SK-N-SH (cell line): ENCODE results near the gene ELP4. TPM values are rescaled to one million over a fixed set of nuclear protein-coding genes. Genes with fewer than 3 reads are reported as not detected.

Source experiments
- CTCF ChIA-PET: fragments of 300-600, 350-600 bp; formaldehyde crosslinking; extraction: SDS; loops from one replicate; lab custom pipeline; 2021; lab: Yijun Ruan, JAX
- POLR2A ChIA-PET: fragments of 350-600 bp; sonication (Branson Sonifier 250); formaldehyde crosslinking; extraction: SDS; loops from one replicate; lab custom pipeline; 2020; ENCODE audit warnings: antibody characterized with exemption, inconsistent platforms; lab: Yijun Ruan, JAX
- DNase-seq: peaks from one replicate; pipeline ENCODE4 v3.0.0; 2012
- H2AFZ ChIP-seq: fragments of 200-600 bp; sonication (generic); 2 replicates; pipeline ENCODE4 v1.8.1; 2016; ENCODE audit warnings: antibody characterized with exemption, mild to moderate bottlenecking, low read depth
- H3F3A ChIP-seq: fragments of 200-600 bp; sonication (generic); replicated peaks from 2 replicates; pipeline ENCODE3; 2016; ENCODE audit warnings: antibody characterized with exemption, mild to moderate bottlenecking; ENCODE audit not compliant: insufficient read depth
- H3K27ac ChIP-seq, 2 experiments: fragments of 200-500 bp in 1 of 2; fragments of 200-600 bp in 1 of 2; sonication (Bioruptor generic) in 1 of 2; sonication (generic), shearing (Covaris generic) in 1 of 2; 2 replicates each; pipeline versions ENCODE4 v1.5.1 to v1.6.1; 2014 to 2016; ENCODE audit warnings: low read depth in 2 of 2, inconsistent platforms in 1 of 2, low read length in 1 of 2, mild to moderate bottlenecking in 1 of 2, mixed read lengths in 1 of 2
- H3K27me3 ChIP-seq: fragments of 200-600 bp; sonication (generic), shearing (Covaris generic); 2 replicates; pipeline ENCODE4 v1.6.1; 2016; ENCODE audit warnings: mixed run types; ENCODE audit not compliant: insufficient read depth
- H3K36me3 ChIP-seq, 2 experiments: fragments of 200-500 bp in 1 of 2; fragments of 200-600 bp in 1 of 2; sonication (Bioruptor generic) in 1 of 2; sonication (generic) in 1 of 2; replicated peaks in 1 of 2; 2 replicates each; pipeline versions ENCODE3 to v1.5.1; 2014 to 2016; ENCODE audit warnings: low read length in 1 of 2, mild to moderate bottlenecking in 1 of 2; ENCODE audit not compliant: insufficient read depth in 2 of 2, control insufficient read depth in 1 of 2
- H3K4me1 ChIP-seq, 2 experiments: fragments of 200-500 bp in 1 of 2; fragments of 200-600 bp in 1 of 2; sonication (Bioruptor generic) in 1 of 2; sonication (generic), shearing (Covaris generic) in 1 of 2; 2 replicates each; pipeline versions ENCODE4 v1.5.1 to v1.6.1; 2014 to 2016; ENCODE audit warnings: low read depth in 1 of 2, low read length in 1 of 2, mixed run types in 1 of 2; ENCODE audit not compliant: insufficient read depth in 2 of 2, control insufficient read depth in 1 of 2
- H3K4me2 ChIP-seq: fragments of 200-600 bp; sonication (generic), shearing (Covaris generic); 2 replicates; pipeline ENCODE4 v1.6.1; 2017; ENCODE audit warnings: mixed run types
- H3K4me3 ChIP-seq, 2 experiments: fragments of 200-500 bp in 1 of 2; fragments of 200-600 bp in 1 of 2; sonication (Bioruptor generic) in 1 of 2; sonication (generic), shearing (Covaris generic) in 1 of 2; 2 replicates each; pipeline versions ENCODE4 v1.5.1 to v1.8.1; 2014 to 2016; ENCODE audit warnings: low read depth in 2 of 2, inconsistent platforms in 1 of 2, low read length in 1 of 2, mild to moderate bottlenecking in 1 of 2, mixed read lengths in 1 of 2, moderate library complexity in 1 of 2
- H3K79me2 ChIP-seq: fragments of 200-600 bp; sonication (generic); 2 replicates; pipeline ENCODE4 v1.8.1; 2017; ENCODE audit warnings: mild to moderate bottlenecking; ENCODE audit not compliant: insufficient read depth
- H3K9ac ChIP-seq: fragments of 200-600 bp; sonication (generic); 2 replicates; pipeline ENCODE4 v1.6.1; 2017; ENCODE audit warnings: mixed run types
- H3K9me2 ChIP-seq: fragments of 200-600 bp; sonication (generic); 2 replicates; pipeline ENCODE4 v1.6.1; 2017; ENCODE audit warnings: mixed run types
- H3K9me3 ChIP-seq: fragments of 200-600 bp; sonication (generic); 2 replicates; pipeline ENCODE4 v1.6.1; 2017; ENCODE audit warnings: mixed run types, mild to moderate bottlenecking, moderate library complexity
- H4K20me1 ChIP-seq: fragments of 200-600 bp; sonication (generic); 2 replicates; pipeline ENCODE4 v1.6.1; 2017; ENCODE audit warnings: mild to moderate bottlenecking, mixed run types; ENCODE audit not compliant: insufficient read depth
- CHD2 ChIP-seq: fragments of 150-350 bp; IDR thresholded peaks from 2 replicates; pipeline ENCODE4 v1.6.1; 2018; ENCODE audit warnings: low read length; ENCODE audit not compliant: partially characterized antibody
- CTCF ChIP-seq: fragments of 200-600 bp; sonication (generic); IDR thresholded peaks from 2 replicates; pipeline ENCODE4 v1.6.1; 2017; ENCODE audit warnings: antibody characterized with exemption, mild to moderate bottlenecking, moderate library complexity
- EP300 ChIP-seq, 2 experiments: IDR thresholded peaks; 2 replicates each; pipeline versions ENCODE4 v1.4.0 to v1.6.1; 2012; ENCODE audit warnings: borderline replicate concordance in 1 of 2, low read depth in 1 of 2, low read length in 1 of 2
- EZH2phosphoT487 ChIP-seq: fragments of 200-600 bp; sonication (generic); IDR thresholded peaks from 2 replicates; pipeline ENCODE4 v1.6.1; 2017; ENCODE audit warnings: low read depth, mixed run types, mild to moderate bottlenecking, antibody characterized with exemption, moderate library complexity, borderline replicate concordance
- FOXM1 ChIP-seq: IDR thresholded peaks from 2 replicates; pipeline ENCODE4 v1.4.0; 2012; ENCODE audit warnings: low read depth, mild to moderate bottlenecking
- MEF2A ChIP-seq: IDR thresholded peaks from 2 replicates; pipeline ENCODE4 v1.4.0; 2012; ENCODE audit warnings: low read depth, borderline replicate concordance
- NFIC ChIP-seq: IDR thresholded peaks from 2 replicates; pipeline ENCODE4 v1.4.0; 2012; ENCODE audit warnings: borderline replicate concordance
- NRF1 ChIP-seq: IDR thresholded peaks from 2 replicates; pipeline ENCODE4 v1.6.1; 2012; ENCODE audit warnings: low read depth, mild to moderate bottlenecking, low read length
- POLR2AphosphoS5 ChIP-seq: IDR thresholded peaks from 2 replicates; pipeline ENCODE4 v1.6.1; 2012; ENCODE audit warnings: low read depth, low read length
- RXRA ChIP-seq: IDR thresholded peaks from 2 replicates; pipeline ENCODE4 v1.4.0; 2012; ENCODE audit warnings: low read depth, mild to moderate bottlenecking, borderline replicate concordance
- SIN3A ChIP-seq: IDR thresholded peaks from 2 replicates; pipeline ENCODE4 v1.6.1; 2012; ENCODE audit warnings: low read depth, mild to moderate bottlenecking, low read length, moderate library complexity, borderline replicate concordance
- TAF1 ChIP-seq: IDR thresholded peaks from 2 replicates; pipeline ENCODE4 v1.6.1; 2012; ENCODE audit warnings: low read depth, mild to moderate bottlenecking, low read length, moderate library complexity, borderline replicate concordance
- TEAD4 ChIP-seq: IDR thresholded peaks from 2 replicates; pipeline ENCODE4 v1.4.0; 2012; ENCODE audit warnings: mild to moderate bottlenecking, borderline replicate concordance; ENCODE audit not compliant: insufficient read depth
- WGBS: methylation state at CpG from one replicate; pipeline ENCODE4 v1.1.6; 2017; ENCODE audit warnings: low lambda C conversion rate; 5-methylcytosine and 5-hydroxymethylcytosine counted together
- polyA plus RNA-seq, 3 experiments: library from polyadenylated mRNA; depleted of rRNA; stranded (reverse); fragments of >200 nt; gene quantifications; 2 replicates each; pipeline ENCODE4 v1.2.3, GENCODE V29; 2012
- TF ChIP-seq, protein P1 (sequence below): IDR thresholded peaks from 2 replicates; pipeline ENCODE4 v1.4.0; 2012; ENCODE audit warnings: low read depth, borderline replicate concordance
- TF ChIP-seq, protein P2 (sequence below): IDR thresholded peaks from 2 replicates; pipeline ENCODE4 v1.4.0; 2012; ENCODE audit warnings: low read depth, borderline replicate concordance
- TF ChIP-seq, protein P3 (sequence below): IDR thresholded peaks from 2 replicates; pipeline ENCODE4 v1.6.1; 2012; ENCODE audit warnings: mild to moderate bottlenecking, low read depth, low read length, moderate library complexity

ELP4 gene
- polyA plus RNA-seq, 1 of the 3 experiments (the other 2 are of a cell fraction) = 7.0 TPM

DNA sequence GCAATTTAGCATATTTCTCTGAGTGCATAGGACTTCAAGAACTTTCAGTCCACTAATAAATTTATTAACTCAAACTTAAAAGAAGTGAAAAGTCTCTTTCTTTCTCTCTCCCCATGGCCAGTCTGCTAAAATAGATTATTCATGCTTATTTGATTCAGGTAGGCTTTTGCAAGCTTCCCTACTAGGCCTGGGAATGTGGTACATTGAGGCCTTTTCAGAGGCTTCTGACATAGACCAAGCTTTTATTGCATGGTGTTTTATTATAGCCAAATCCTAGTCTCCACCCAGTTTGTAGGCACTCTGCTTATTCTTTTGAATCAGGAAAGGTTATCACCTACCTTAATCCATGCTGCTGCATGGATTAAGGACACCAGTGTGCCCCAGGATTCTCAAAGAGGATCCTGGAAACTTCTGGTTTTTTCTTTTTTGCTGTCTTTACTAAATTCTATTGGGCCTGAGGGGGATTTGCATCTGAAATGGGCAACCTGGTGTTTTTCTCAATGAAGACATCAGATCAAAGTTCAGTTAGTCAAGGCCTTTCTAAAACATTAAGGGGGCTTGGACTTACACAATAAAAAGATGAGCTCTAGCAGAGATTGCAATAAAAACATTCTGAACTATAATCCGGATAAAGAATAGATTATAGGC lies 92.2 kb downstream of the ELP4 start (continued):
- TF ChIP-seq, protein P1, sequence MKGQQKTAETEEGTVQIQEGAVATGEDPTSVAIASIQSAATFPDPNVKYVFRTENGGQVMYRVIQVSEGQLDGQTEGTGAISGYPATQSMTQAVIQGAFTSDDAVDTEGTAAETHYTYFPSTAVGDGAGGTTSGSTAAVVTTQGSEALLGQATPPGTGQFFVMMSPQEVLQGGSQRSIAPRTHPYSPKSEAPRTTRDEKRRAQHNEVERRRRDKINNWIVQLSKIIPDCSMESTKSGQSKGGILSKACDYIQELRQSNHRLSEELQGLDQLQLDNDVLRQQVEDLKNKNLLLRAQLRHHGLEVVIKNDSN = no peak
- no peak for TF ChIP-seq NRF1
- TF ChIP-seq SIN3A = no peak

DNA sequence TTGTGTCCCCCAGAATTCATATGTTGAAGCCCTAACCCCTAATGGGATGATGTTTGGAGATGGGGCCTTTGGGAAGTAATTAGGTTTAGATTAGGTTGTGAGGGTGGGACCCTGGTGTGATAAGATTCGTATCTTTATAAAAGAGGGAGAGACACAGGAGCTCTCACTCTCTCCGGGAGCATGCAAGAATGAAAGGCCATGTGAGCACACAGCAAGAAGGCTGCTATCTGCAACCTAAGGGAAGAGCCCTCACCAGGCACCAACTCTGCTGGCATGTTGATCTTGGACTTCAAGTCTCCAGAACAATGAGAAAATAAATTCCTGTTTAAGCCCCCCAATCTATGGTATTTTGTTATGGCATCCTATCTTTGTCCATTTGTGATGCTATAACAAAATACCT lies 97.3 kb downstream of the ELP4 start:
- CTCF ChIA-PET = interaction anchor here (1.3 kb wide), 1 partner anchor 10 kb away, joined by 4 read pairs; no protein-coding TSS in a partner anchor
- no peaks in the 10 kb centered on the region for H3K27me3 ChIP-seq
- DNase-seq = no peak
- no peak overlapping the region for H3K27ac ChIP-seq
- peaks cover 0 to 4% of the 10 kb centered on the region in 2 experiments; a peak in 1 of 4 replicates for H3K4me1 ChIP-seq
- WGBS = 81% methylated on average over 2 of the region's 2 CpGs
- peaks cover 4% of the 10 kb centered on the region for H3F3A ChIP-seq
- no peaks in the 10 kb centered on the region for H3K36me3 ChIP-seq
- H3K4me2 ChIP-seq = no peak overlapping the region
- H3K9me3 ChIP-seq = no peaks in the 10 kb centered on the region
- no peaks in the 10 kb centered on the region for H3K79me2 ChIP-seq
- no peak overlapping the region for H2AFZ ChIP-seq
- H4K20me1 ChIP-seq = no peaks in the 10 kb centered on the region
- H3K9me2 ChIP-seq = no peaks in the 10 kb centered on the region
- TF ChIP-seq TAF1 (no peak), CHD2 (no peak), POLR2AphosphoS5 (no peak)
- TF ChIP-seq, all 33 proteins: peak for 0
- POLR2A ChIA-PET = no interaction called here
- no peak overlapping the region for H3K9ac ChIP-seq
- no peak overlapping the region for H3K4me3 ChIP-seq

DNA sequence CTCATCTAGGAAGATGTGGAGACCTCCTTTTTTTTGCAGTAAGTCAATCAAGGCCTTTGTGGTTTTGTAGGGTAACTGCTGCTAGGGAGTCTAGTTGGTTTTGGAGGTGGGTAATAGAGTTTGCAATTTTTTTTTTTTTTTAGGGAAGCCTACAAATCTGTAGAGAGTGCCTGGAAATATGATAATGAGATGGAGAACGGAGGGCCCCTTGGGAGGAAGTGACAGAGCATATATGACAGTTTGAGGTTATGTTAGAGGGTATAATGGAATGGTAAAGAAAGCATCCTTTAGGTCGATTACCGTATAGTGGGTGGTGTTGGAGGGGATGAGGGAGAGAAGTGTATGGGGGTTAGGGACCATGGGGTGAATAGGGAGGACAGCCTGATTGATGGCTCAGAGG lies 98.3 kb downstream of the ELP4 start:
- no peaks in the 10 kb centered on the region for H3K36me3 ChIP-seq
- CTCF ChIA-PET = no interaction called here
- TF ChIP-seq, protein P2, sequence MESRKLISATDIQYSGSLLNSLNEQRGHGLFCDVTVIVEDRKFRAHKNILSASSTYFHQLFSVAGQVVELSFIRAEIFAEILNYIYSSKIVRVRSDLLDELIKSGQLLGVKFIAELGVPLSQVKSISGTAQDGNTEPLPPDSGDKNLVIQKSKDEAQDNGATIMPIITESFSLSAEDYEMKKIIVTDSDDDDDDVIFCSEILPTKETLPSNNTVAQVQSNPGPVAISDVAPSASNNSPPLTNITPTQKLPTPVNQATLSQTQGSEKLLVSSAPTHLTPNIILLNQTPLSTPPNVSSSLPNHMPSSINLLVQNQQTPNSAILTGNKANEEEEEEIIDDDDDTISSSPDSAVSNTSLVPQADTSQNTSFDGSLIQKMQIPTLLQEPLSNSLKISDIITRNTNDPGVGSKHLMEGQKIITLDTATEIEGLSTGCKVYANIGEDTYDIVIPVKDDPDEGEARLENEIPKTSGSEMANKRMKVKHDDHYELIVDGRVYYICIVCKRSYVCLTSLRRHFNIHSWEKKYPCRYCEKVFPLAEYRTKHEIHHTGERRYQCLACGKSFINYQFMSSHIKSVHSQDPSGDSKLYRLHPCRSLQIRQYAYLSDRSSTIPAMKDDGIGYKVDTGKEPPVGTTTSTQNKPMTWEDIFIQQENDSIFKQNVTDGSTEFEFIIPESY = no peak
- TF ChIP-seq EP300 (IDR thresholded peaks at IDR 0.05; ENCODE audit: borderline replicate concordance in 1 of 2, low read depth in 1 of 2, low read length in 1 of 2) = no peak
- no peak for TF ChIP-seq MEF2A
- TF ChIP-seq CTCF = no peak
- TF ChIP-seq EZH2phosphoT487 = no peak
- no peak for TF ChIP-seq TEAD4
- TF ChIP-seq NFIC = no peak
- TF ChIP-seq, protein P3, sequence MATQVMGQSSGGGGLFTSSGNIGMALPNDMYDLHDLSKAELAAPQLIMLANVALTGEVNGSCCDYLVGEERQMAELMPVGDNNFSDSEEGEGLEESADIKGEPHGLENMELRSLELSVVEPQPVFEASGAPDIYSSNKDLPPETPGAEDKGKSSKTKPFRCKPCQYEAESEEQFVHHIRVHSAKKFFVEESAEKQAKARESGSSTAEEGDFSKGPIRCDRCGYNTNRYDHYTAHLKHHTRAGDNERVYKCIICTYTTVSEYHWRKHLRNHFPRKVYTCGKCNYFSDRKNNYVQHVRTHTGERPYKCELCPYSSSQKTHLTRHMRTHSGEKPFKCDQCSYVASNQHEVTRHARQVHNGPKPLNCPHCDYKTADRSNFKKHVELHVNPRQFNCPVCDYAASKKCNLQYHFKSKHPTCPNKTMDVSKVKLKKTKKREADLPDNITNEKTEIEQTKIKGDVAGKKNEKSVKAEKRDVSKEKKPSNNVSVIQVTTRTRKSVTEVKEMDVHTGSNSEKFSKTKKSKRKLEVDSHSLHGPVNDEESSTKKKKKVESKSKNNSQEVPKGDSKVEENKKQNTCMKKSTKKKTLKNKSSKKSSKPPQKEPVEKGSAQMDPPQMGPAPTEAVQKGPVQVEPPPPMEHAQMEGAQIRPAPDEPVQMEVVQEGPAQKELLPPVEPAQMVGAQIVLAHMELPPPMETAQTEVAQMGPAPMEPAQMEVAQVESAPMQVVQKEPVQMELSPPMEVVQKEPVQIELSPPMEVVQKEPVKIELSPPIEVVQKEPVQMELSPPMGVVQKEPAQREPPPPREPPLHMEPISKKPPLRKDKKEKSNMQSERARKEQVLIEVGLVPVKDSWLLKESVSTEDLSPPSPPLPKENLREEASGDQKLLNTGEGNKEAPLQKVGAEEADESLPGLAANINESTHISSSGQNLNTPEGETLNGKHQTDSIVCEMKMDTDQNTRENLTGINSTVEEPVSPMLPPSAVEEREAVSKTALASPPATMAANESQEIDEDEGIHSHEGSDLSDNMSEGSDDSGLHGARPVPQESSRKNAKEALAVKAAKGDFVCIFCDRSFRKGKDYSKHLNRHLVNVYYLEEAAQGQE = no peak
- TF ChIP-seq NRF1 = no peak
- no peak for TF ChIP-seq SIN3A
- no peak for TF ChIP-seq RXRA
- TF ChIP-seq FOXM1 = no peak

More for the DNA sequence above, 98.3 kb downstream of the ELP4 start:
- Histone ChIP-seq H2AFZ (no peak overlapping the region), H3K9me2 (no peaks in the 10 kb centered on the region), H3K27ac (no peak overlapping the region), H3K9me3 (no peaks in the 10 kb centered on the region), H3K4me2 (no peak overlapping the region), H3K27me3 (no peaks in the 10 kb centered on the region), H3K79me2 (no peaks in the 10 kb centered on the region), H3K4me1 (peaks cover 0 to 4% of the 10 kb centered on the region in 2 experiments; a peak in 1 of 4 replicates), H3K9ac (no peak overlapping the region), H3K4me3 (no peak overlapping the region), H3F3A (no peaks in the 10 kb centered on the region), H4K20me1 (no peaks in the 10 kb centered on the region)
- POLR2A ChIA-PET = no interaction called here
- WGBS = 99% methylated on average over 3 of the region's 3 CpGs
- no peak for DNase-seq
